ENCODE results near the gene ZNF213.
A peak's percentile ranks its signal among the peaks of the same experiment; 100 is the strongest.

The ZNF213 gene

GRCh38 chr16:3097266-3097665 lies 37.6 kb upstream of the ZNF213 start:
- peaks cover 8% of the 10 kb centered on the region for H3K27me3 Mint-ChIP-seq
- peaks cover 58% of the 10 kb centered on the region for H3K4me1 Mint-ChIP-seq
- DNase-seq (no peak), ATAC-seq (no peak)
- H3K27ac Mint-ChIP-seq = peak overlapping the region in 1 of 2 donors; percentile 19
- no peaks in the 10 kb centered on the region for H3K9me3 Mint-ChIP-seq
- no peak overlapping the region for H3K4me3 Mint-ChIP-seq

GRCh38 chr16:3098459-3099394 lies 36.1 kb upstream of the ZNF213 start, which contains the start of gene ZSCAN10:
TSS of gene ZSCAN10 (minus strand) at chr16:3099294. CDS start at chr16:3092937, 6,357 bp downstream.
- no peaks in the 10 kb centered on the region for H3K9me3 Mint-ChIP-seq
- peak within 1 kb of the TSS; percentile 91 to 96 for H3K4me3 Mint-ChIP-seq
- no peak for ATAC-seq
- peaks cover 72% of the 10 kb centered on the region for H3K4me1 Mint-ChIP-seq
- H3K27me3 Mint-ChIP-seq = peaks cover 8% of the 10 kb centered on the region
- peak within 1 kb of the TSS; percentile 84 to 85 for H3K27ac Mint-ChIP-seq
- DNase-seq = no peak

GRCh38 chr16:3099395-3099731 lies 35.5 kb upstream of the ZNF213 start:
- Mint-ChIP-seq H3K4me1 (peaks cover 70% of the 10 kb centered on the region), H3K4me3 (peak overlapping the region in 1 of 2 donors; percentile 21), H3K27ac (no peak overlapping the region), H3K27me3 (peaks cover 8% of the 10 kb centered on the region), H3K9me3 (no peaks in the 10 kb centered on the region)
- no peak for DNase-seq
- no peak for ATAC-seq

- H3K9me3 Mint-ChIP-seq = no peaks in the 10 kb centered on the region
- DNase-seq (peak; percentile 82 to 90), ATAC-seq (peak; percentile 88)
- peaks cover 8% of the 10 kb centered on the region for H3K27me3 Mint-ChIP-seq
- peak overlapping the region; percentile 91 to 96 for H3K4me3 Mint-ChIP-seq
- H3K4me1 Mint-ChIP-seq = peaks cover 65% of the 10 kb centered on the region
- peak overlapping the region; percentile 84 to 85 for H3K27ac Mint-ChIP-seq
These were observed 34.9 kb upstream of the ZNF213 start for GRCh38 chr16:3099732-3100499.

- Mint-ChIP-seq H3K4me3 (peak overlapping the region; percentile 89 to 96), H3K9me3 (no peaks in the 10 kb centered on the region), H3K4me1 (peaks cover 60% of the 10 kb centered on the region), H3K27me3 (peaks cover 8% of the 10 kb centered on the region), H3K27ac (peak overlapping the region; percentile 23 to 86)
- DNase-seq (peak; percentile 61 to 62), ATAC-seq (peak; percentile 36)
These were observed 33.6 kb upstream of the ZNF213 start for GRCh38 chr16:3101018-3101840.

GRCh38 chr16:3101841-3102470 lies 32.9 kb upstream of the ZNF213 start:
- H3K27me3 Mint-ChIP-seq = peaks cover 8% of the 10 kb centered on the region
- H3K27ac Mint-ChIP-seq = peak overlapping the region; percentile 23 to 86
- peaks cover 63% of the 10 kb centered on the region for H3K4me1 Mint-ChIP-seq
- ATAC-seq = no peak
- no peaks in the 10 kb centered on the region for H3K9me3 Mint-ChIP-seq
- peak overlapping the region; percentile 89 to 96 for H3K4me3 Mint-ChIP-seq
- no peak for DNase-seq

GRCh38 chr16:3106205-3106928 lies 28.5 kb upstream of the ZNF213 start:
- H3K27ac Mint-ChIP-seq = peak overlapping the region; percentile 80 to 88
- DNase-seq (peak; percentile 93 to 94), ATAC-seq (peak; percentile 93)
- peaks cover 42% of the 10 kb centered on the region for H3K4me1 Mint-ChIP-seq
- H3K4me3 Mint-ChIP-seq = peak overlapping the region; percentile 86 to 87
- H3K9me3 Mint-ChIP-seq = no peaks in the 10 kb centered on the region
- no peaks in the 10 kb centered on the region for H3K27me3 Mint-ChIP-seq

- Mint-ChIP-seq H3K27me3 (peaks cover 7% of the 10 kb centered on the region), H3K4me3 (no peak within 1 kb of the TSS), H3K9me3 (no peaks in the 10 kb centered on the region), H3K27ac (no peak within 1 kb of the TSS), H3K4me1 (peaks cover 3% of the 10 kb centered on the region)
- ATAC-seq (peak; percentile 48), DNase-seq (no peak)
These were observed 22.6 kb upstream of the ZNF213 start, which contains the start of gene ZNF205 for GRCh38 chr16:3112058-3112880. TSS of gene ZNF205 (plus strand) at chr16:3112586. CDS start at chr16:3113431, 845 bp downstream.

- Mint-ChIP-seq H3K9me3 (no peaks in the 10 kb centered on the region), H3K27me3 (peaks cover 7% of the 10 kb centered on the region), H3K4me3 (no peak overlapping the region), H3K27ac (no peak overlapping the region), H3K4me1 (no peaks in the 10 kb centered on the region)
- ATAC-seq (no peak), DNase-seq (no peak)
These were observed 21.8 kb upstream of the ZNF213 start for GRCh38 chr16:3112881-3113574.

GRCh38 chr16:3113765-3114479 lies 20.9 kb upstream of the ZNF213 start:
- Mint-ChIP-seq H3K27ac (peak overlapping the region in 1 of 2 donors; percentile 38), H3K4me3 (no peak overlapping the region), H3K9me3 (no peaks in the 10 kb centered on the region), H3K27me3 (peaks cover 7% of the 10 kb centered on the region), H3K4me1 (no peaks in the 10 kb centered on the region)
- DNase-seq (no peak), ATAC-seq (no peak)

GRCh38 chr16:3115003-3115402 lies 19.8 kb upstream of the ZNF213 start:
- H3K4me3 Mint-ChIP-seq = no peak overlapping the region
- no peaks in the 10 kb centered on the region for H3K9me3 Mint-ChIP-seq
- H3K27ac Mint-ChIP-seq = no peak overlapping the region
- DNase-seq = no peak
- H3K27me3 Mint-ChIP-seq = peaks cover 7% of the 10 kb centered on the region
- no peaks in the 10 kb centered on the region for H3K4me1 Mint-ChIP-seq
- ATAC-seq = no peak

GRCh38 chr16:3115561-3115960 lies 19.3 kb upstream of the ZNF213 start:
- Mint-ChIP-seq H3K4me3 (no peak overlapping the region), H3K27ac (no peak overlapping the region), H3K9me3 (no peaks in the 10 kb centered on the region), H3K4me1 (no peaks in the 10 kb centered on the region), H3K27me3 (peaks cover 7% of the 10 kb centered on the region)
- ATAC-seq (no peak), DNase-seq (no peak)
